SU-DHL-6 (cell line): ENCODE data around the gene PPP1R14B.

Source experiments
- CTCF ChIP-seq: fragments of 200-600 bp; sonication (generic); IDR thresholded peaks from one replicate; pipeline ENCODE4 v1.5.1; 2017; ENCODE audit warnings: antibody characterized with exemption, mild to moderate bottlenecking, low read length, moderate library complexity; ENCODE audit not compliant: insufficient read depth, poor library complexity, severe bottlenecking
- EZH2phosphoT487 ChIP-seq: fragments of 200-600 bp; sonication (generic), shearing (Covaris generic); conservative IDR thresholded peaks from 2 replicates; pipeline ENCODE4 v1.6.1; 2018; ENCODE audit warnings: mild to moderate bottlenecking, antibody characterized with exemption, low read length, moderate library complexity, mixed read lengths

GRCh38 chr11:64278576-64279190, 31.9 kb upstream of the PPP1R14B start:
- TF ChIP-seq CTCF (no peak), EZH2phosphoT487 (no peak)
